ENCODE data around the gene MRNIP.

Gene MRNIP

GRCh38 chr5:179800071-179800695 lies 58.4 kb downstream of the MRNIP start:
- no peak overlapping the region for H3K4me3 ChIP-seq (ENCODE audit: low read depth, low read length)
- DNase-seq (ENCODE audit: low read depth), result no peak
- no peak for TF ChIP-seq CTCF (IDR thresholded peaks at IDR 0.05; ENCODE audit: insufficient read depth, low read depth, low read length, missing control alignments)

DNA sequence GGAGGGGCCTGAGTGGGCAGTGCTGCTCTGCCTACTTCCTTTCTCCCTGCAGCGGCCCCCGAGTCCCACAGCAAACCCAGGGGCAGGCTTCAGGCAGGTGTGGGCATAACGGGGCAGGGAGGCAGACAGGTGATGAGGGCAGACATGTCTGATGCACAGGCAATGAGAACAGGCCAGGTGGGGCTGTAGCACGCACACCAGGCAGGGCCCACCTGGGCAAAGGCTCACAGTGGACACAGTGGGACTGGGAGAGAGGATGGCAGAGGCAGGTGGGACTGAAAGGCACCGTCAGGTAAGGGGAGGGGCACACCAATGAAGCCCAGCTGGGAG lies 59.0 kb downstream of the MRNIP start:
- TF ChIP-seq CTCF (IDR thresholded peaks at IDR 0.05; ENCODE audit: insufficient read depth, low read depth, low read length, missing control alignments), result no peak
- DNase-seq (ENCODE audit: low read depth), result no peak

GRCh38 chr5:179798771-179799643 lies 59.6 kb downstream of the MRNIP start:
- H3K4me3 ChIP-seq (ENCODE audit: low read depth, low read length), result no peak overlapping the region
- TF ChIP-seq CTCF (IDR thresholded peaks at IDR 0.05; ENCODE audit: insufficient read depth, low read depth, low read length, missing control alignments), result no peak
- no peak for DNase-seq (ENCODE audit: low read depth)

More for the DNA sequence above, 59.0 kb downstream of the MRNIP start:
- H3K4me3 ChIP-seq (ENCODE audit: low read depth, low read length), result no peak overlapping the region

DNA sequence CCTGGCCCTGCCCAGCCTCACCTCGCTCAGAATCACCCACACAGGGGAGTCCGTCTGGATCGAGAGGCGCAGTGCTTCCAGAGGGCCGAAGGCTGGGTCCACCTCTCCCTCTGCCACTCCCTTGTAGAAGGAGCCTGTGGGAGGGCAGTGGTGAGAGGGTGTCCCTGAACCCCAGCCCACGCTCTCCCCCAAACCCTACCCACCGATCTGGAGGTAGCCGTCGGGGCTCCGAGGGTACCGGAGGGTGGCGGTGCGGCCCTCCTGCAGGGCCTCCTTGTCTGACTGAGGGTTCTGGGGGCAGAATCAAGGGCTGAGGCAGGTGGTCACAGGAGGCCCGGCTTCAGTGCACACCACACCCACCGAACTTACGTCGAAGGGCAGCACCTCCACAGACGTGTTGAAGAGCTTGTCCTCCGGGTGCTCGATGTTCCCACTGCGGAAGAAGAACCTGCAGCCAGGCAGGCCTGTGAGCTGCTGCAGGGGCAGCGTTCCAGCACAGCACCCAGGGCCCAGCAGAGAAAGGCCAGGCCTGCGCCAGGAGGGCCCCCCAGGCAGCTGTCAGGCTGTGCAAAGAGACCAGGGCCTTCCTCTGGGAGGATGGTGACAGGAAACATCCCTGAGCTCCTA lies 60.4 kb downstream of the MRNIP start:
- TF ChIP-seq CTCF (IDR thresholded peaks at IDR 0.05; ENCODE audit: insufficient read depth, low read depth, low read length, missing control alignments), result no peak
- H3K4me3 ChIP-seq (ENCODE audit: low read depth, low read length), result no peak overlapping the region
- DNase-seq (ENCODE audit: low read depth), result no peak

GRCh38 chr5:179797741-179798140 lies 60.9 kb downstream of the MRNIP start:
- TF ChIP-seq CTCF (IDR thresholded peaks at IDR 0.05; ENCODE audit: insufficient read depth, low read depth, low read length, missing control alignments), result no peak
- DNase-seq (ENCODE audit: low read depth), result no peak

DNA sequence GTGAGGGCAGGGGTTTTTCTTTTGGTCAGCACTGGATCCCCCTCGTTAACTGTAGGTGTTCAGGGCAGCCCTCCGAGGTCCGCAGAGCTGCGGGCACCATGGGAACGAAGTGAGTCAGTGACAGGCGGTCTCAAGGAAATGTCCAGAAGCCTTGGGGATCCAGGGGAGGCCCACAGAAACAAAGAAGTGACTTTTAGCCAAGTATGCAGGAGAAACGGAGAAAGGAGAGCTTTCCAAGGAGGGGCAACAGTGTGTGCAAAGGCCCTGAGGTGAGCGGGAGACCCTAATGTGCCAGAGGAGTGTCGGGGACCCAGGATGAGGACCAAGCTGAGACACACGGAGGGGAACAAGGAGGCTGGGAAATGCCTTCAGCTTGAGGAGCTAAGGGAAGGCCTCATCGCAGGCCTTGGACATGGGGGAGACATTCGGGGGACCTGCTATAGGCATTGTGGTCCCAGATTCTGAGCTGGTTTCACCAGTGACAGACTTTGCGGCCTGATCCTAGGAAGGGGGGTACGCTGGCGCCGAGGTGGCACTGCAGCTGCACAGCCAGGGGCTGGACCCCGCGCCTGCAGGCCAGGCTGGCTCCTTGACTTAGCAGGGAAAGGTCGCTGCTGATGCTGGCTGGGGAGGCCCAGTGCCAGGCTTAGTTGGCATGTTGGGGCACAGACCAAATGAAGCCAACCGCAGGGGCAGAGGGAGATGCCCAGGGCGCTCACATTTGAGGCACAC lies 61.6 kb downstream of the MRNIP start:
- H3K4me3 ChIP-seq (ENCODE audit: low read depth, low read length), result peak overlapping the region; percentile 68
- DNase-seq (ENCODE audit: low read depth), result no peak
- no peak for TF ChIP-seq CTCF (IDR thresholded peaks at IDR 0.05; ENCODE audit: insufficient read depth, low read depth, low read length, missing control alignments)

More at GRCh38 chr5:179797741-179798140, 60.9 kb downstream of the MRNIP start:
- no peak overlapping the region for H3K4me3 ChIP-seq (ENCODE audit: low read depth, low read length)

Measured in GM12865 (cell line).